Subcutaneous abdominal adipose tissue (tissue), 5 donors: Measurements from ENCODE around the gene COG5.

ENCODE experiments used
- H3K27ac ChIP-seq: one replicate; pipeline ENCODE4 v1.7.0; 2013; ENCODE audit warnings: low read depth, mild to moderate bottlenecking, inconsistent platforms, low read length, moderate library complexity
- H3K27me3 ChIP-seq, 5 donors: one replicate each; pipeline ENCODE4 v1.7.0; 2013; ENCODE audit warnings: low read length in 5 of 5, inconsistent platforms in 1 of 5; ENCODE audit not compliant: control insufficient read depth in 5 of 5, insufficient read depth in 4 of 5
- H3K36me3 ChIP-seq, 5 donors: one replicate each; pipeline ENCODE4 v1.7.0; 2013; ENCODE audit warnings: low read length in 5 of 5; ENCODE audit not compliant: control insufficient read depth in 5 of 5, insufficient read depth in 5 of 5
- H3K4me1 ChIP-seq, 5 donors: one replicate each; pipeline ENCODE4 v1.7.0; 2013; ENCODE audit warnings: low read length in 5 of 5, mild to moderate bottlenecking in 3 of 5, moderate library complexity in 1 of 5; ENCODE audit not compliant: control insufficient read depth in 5 of 5, insufficient read depth in 5 of 5
- H3K4me3 ChIP-seq, 5 donors: one replicate each; pipeline ENCODE4 v1.7.0; 2013; ENCODE audit warnings: low read length in 5 of 5, low read depth in 1 of 5
- H3K9ac ChIP-seq, 5 donors: one replicate each; pipeline ENCODE4 v1.7.0; 2013; ENCODE audit warnings: low read length in 5 of 5, mild to moderate bottlenecking in 4 of 5, moderate library complexity in 3 of 5
- H3K9me3 ChIP-seq, 5 donors: one replicate each; pipeline ENCODE4 v1.7.0; 2013; ENCODE audit warnings: low read length in 5 of 5; ENCODE audit not compliant: control insufficient read depth in 5 of 5
- donor health status: healthy.
- donor health status: healthy.
- donor health status: healthy.
- donor health status: healthy.
- donor health status: healthy.

The COG5 gene

GRCh38 chr7:107154826-107155225 lies 408.9 kb downstream of the COG5 start:
- Histone ChIP-seq H3K27me3 (no peaks in the 10 kb centered on the region), H3K4me3 (no peak overlapping the region), H3K9me3 (no peaks in the 10 kb centered on the region), H3K36me3 (peaks cover 7 to 39% (median 30%) of the 10 kb centered on the region in 5 donors), H3K27ac (no peak overlapping the region), H3K9ac (no peak overlapping the region), H3K4me1 (peaks cover 0 to 16% (median 10%) of the 10 kb centered on the region in 5 donors)

- H3K36me3 ChIP-seq = peaks cover 4 to 22% (median 20%) of the 10 kb centered on the region in 5 donors
- H3K27ac ChIP-seq = peak overlapping the region; percentile 34
- peaks cover 0 to 23% (median 16%) of the 10 kb centered on the region in 5 donors for H3K4me1 ChIP-seq
- no peak overlapping the region for H3K9ac ChIP-seq
- no peaks in the 10 kb centered on the region for H3K27me3 ChIP-seq
- H3K9me3 ChIP-seq = no peaks in the 10 kb centered on the region
- no peak overlapping the region for H3K4me3 ChIP-seq
Measured at GRCh38 chr7:107152011-107152410, 411.7 kb downstream of the COG5 start.
